HUES64 (cell line): ENCODE data around the gene INTS11.

ENCODE experiments used
- H3K27ac ChIP-seq: 2 replicates; pipeline ENCODE4 v1.7.0; 2013; ENCODE audit warnings: low read depth, low read length, inconsistent platforms
- H3K27me3 ChIP-seq: 2 replicates; pipeline ENCODE4 v1.6.1; 2013; ENCODE audit warnings: mild to moderate bottlenecking, low read length; ENCODE audit not compliant: insufficient read depth
- H3K36me3 ChIP-seq: 2 replicates; pipeline ENCODE4 v1.6.1; 2013; ENCODE audit warnings: mild to moderate bottlenecking, low read length; ENCODE audit not compliant: insufficient read depth
- H3K4me1 ChIP-seq: 2 replicates; pipeline ENCODE4 v1.6.1; 2013; ENCODE audit warnings: mild to moderate bottlenecking, low read length, moderate library complexity; ENCODE audit not compliant: insufficient read depth
- H3K4me3 ChIP-seq: 2 replicates; pipeline ENCODE4 v1.5.1; 2013; ENCODE audit warnings: mild to moderate bottlenecking, low read length, moderate library complexity
- H3K9ac ChIP-seq: 2 replicates; pipeline ENCODE4 v1.6.1; 2013; ENCODE audit warnings: mild to moderate bottlenecking, low read depth, low read length
- H3K9me3 ChIP-seq: 2 replicates; pipeline ENCODE4 v1.6.1; 2013; ENCODE audit warnings: low read depth, low read length; ENCODE audit not compliant: insufficient read depth
- WGBS: fragments of 150-250, 120-280 bp; methylation state at CpG from one replicate; pipeline ENCODE4 v1.1.7; 2013; ENCODE audit warnings: missing lambda C conversion rate; 5-methylcytosine and 5-hydroxymethylcytosine counted together

The INTS11 gene

DNA sequence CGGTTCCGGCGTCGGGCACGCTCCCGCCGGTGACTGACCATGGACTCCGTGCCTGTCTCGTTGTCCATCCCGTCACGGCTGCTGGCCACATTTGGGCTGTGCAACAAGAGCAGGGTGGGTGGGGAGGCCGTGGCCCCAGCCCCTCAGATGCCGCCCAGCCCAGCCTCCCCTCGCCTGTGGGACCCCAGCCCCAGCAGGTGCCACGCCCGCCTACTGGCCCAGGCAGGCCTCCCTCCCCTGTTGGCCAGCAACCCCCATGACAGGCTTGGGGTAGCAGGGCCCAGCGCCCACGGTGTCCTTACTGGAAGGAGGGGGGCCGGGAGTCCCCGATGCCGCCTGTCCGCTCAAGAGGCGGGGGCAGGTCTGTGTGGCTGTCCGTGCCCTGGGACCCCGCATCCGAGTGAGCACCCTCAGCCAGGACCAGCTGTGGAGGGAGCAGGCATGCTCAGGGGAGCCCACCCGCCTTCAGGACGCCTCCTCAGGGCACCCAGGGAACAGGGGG is 17.7 kb upstream of the INTS11 start:
- Histone ChIP-seq H3K9ac (no peak overlapping the region), H3K27me3 (no peaks in the 10 kb centered on the region), H3K9me3 (no peaks in the 10 kb centered on the region), H3K4me3 (no peak overlapping the region), H3K4me1 (no peaks in the 10 kb centered on the region), H3K36me3 (peaks cover 31% of the 10 kb centered on the region), H3K27ac (no peak overlapping the region)
- 96% methylated on average over 28 of the region's 28 CpGs for WGBS

- Histone ChIP-seq H3K9ac (no peak overlapping the region), H3K36me3 (peaks cover 31% of the 10 kb centered on the region), H3K27ac (no peak overlapping the region), H3K4me3 (no peak overlapping the region), H3K4me1 (no peaks in the 10 kb centered on the region), H3K9me3 (no peaks in the 10 kb centered on the region), H3K27me3 (no peaks in the 10 kb centered on the region)
- 96% methylated on average over 17 of the region's 17 CpGs for WGBS
Observed at GRCh38 chr1:1341549-1342021, 17.1 kb upstream of the INTS11 start.

DNA sequence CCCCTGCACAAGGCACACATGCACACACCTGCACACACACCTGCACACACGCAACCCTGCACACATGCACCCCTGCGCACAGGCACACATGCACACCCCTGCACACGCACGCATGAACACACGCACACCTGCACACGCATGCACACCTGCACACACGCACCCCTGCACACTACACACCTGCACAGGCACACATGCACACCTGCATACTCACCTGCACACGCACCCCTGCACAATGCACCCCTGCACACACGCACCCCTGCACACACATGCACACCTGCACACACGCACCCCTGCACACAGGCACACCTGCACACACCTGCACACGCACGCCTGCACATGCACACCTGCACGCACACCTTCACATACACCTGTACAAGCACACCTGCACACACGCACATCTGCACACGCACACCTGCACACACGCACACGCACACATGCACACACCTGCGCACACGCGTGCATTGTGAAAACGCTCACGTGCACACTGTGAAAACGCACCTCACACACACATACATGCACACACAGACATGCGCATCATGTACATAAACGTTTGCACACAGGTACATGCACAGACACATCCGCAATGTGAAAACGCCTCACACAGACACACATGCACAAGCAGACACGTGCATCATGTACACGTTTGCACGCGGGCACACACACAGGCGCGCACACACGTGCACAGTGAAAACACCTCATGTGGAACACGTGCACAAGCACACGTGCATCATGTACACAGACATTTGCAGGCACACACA is 16.5 kb upstream of the INTS11 start:
- H3K27me3 ChIP-seq, result no peaks in the 10 kb centered on the region
- H3K4me1 ChIP-seq, result no peaks in the 10 kb centered on the region
- H3K27ac ChIP-seq, result no peak overlapping the region
- no peak overlapping the region for H3K9ac ChIP-seq
- no peaks in the 10 kb centered on the region for H3K9me3 ChIP-seq
- 94% methylated on average over 36 of the region's 36 CpGs for WGBS
- no peak overlapping the region for H3K4me3 ChIP-seq
- peaks cover 31% of the 10 kb centered on the region for H3K36me3 ChIP-seq

GRCh38 chr1:1340185-1340584 is 15.7 kb upstream of the INTS11 start:
- Histone ChIP-seq H3K4me1 (no peaks in the 10 kb centered on the region), H3K27ac (no peak overlapping the region), H3K27me3 (no peaks in the 10 kb centered on the region), H3K4me3 (no peak overlapping the region), H3K36me3 (peaks cover 31% of the 10 kb centered on the region), H3K9me3 (no peaks in the 10 kb centered on the region), H3K9ac (no peak overlapping the region)
- WGBS, result 94% methylated on average over 23 of the region's 23 CpGs

- no peaks in the 10 kb centered on the region for H3K9me3 ChIP-seq
- no peaks in the 10 kb centered on the region for H3K27me3 ChIP-seq
- H3K4me3 ChIP-seq, result no peak overlapping the region
- 94% methylated on average over 36 of the region's 36 CpGs for WGBS
- peaks cover 31% of the 10 kb centered on the region for H3K36me3 ChIP-seq
- no peaks in the 10 kb centered on the region for H3K4me1 ChIP-seq
- no peak overlapping the region for H3K27ac ChIP-seq
- no peak overlapping the region for H3K9ac ChIP-seq
Observed at GRCh38 chr1:1338278-1338677, 13.8 kb upstream of the INTS11 start.

DNA sequence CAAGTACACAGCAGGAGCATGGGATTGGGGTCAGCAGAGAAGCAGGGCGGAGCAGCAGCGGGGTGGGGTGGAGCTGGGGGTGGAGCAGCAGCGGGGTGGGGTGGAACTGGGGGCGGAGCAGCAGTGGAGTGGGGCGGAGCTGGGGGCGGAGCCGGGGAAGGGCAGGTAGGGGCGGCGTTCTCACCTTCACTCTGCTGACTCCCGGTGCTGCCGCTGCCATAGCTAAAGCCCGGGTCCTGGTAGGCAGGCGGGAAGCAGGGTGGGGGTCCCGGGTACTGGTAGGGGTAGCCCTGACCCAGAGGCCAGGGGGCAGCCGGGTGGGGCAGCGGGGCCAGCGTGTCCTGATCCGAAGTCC is 13.3 kb upstream of the INTS11 start:
- 73% methylated on average over 18 of the region's 18 CpGs for WGBS
- Histone ChIP-seq H3K9me3 (no peaks in the 10 kb centered on the region), H3K4me3 (no peak overlapping the region), H3K27me3 (no peaks in the 10 kb centered on the region), H3K36me3 (peaks cover 31% of the 10 kb centered on the region), H3K27ac (no peak overlapping the region), H3K9ac (no peak overlapping the region), H3K4me1 (no peaks in the 10 kb centered on the region)

DNA sequence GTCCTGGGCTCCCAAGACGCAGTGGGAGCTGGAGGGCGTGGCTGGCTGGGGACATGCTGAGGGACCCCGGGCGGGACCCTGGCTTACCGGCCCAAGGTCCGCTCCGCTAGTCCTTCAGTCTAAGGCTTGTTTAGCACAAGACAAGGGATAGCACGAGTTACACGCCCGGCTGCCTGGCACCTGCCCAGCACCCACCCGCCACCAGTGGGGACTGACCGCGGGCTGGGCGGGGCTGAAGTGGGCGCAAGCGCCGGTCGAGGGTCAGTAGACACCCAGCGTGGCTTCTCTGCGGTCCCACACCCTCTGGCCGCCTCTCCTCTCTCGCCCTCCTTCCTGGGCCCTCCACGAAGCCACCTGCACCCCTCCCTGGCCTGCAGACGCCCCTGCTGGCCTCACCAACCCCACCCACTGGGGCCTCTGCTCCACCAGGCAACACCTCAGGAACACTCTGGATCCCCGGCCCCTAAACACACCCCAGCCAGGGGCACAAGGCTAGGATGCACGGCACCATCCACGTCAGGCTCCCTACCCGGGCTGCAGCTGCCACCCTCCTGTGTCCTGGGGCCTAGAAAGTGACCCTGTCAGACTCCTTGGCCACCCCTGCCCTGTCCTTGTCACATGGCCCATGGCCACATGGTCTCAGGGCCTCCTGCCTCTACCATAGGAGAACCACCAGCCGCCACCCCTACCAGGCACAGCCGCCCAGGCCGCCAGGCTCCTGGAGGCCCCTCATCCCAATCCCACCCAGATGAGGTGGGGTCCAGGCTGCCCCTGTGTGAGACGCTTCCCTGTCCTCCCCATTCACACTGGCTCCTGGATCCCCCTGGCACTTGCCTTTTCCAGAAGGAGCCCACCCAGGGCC is 12.7 kb upstream of the INTS11 start:
- Histone ChIP-seq H3K36me3 (peaks cover 31% of the 10 kb centered on the region), H3K27ac (no peak overlapping the region)
- 95% methylated on average over 32 of the region's 32 CpGs for WGBS

DNA sequence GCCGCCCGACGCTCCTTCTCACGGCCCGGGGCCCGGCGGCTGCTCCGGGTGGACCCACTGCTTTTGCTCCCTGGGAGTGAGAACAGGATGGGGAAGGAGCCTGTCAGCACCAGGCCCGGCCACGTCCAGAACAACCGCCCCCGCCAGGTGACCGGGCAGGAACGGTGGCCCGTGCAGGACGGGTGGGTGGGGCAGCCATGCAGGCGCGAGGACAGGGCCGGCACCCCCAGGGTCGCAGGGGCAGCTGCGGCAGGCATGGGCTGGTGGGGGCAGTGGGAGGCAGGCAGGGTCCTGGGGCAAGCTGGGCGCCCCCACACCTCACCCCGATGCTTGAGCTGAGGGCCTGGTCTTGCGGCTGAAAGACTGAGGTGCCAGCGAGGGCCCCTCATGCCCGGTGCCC is 12.0 kb upstream of the INTS11 start:
- Histone ChIP-seq H3K4me3 (no peak overlapping the region), H3K9ac (no peak overlapping the region), H3K4me1 (no peaks in the 10 kb centered on the region), H3K36me3 (peaks cover 27% of the 10 kb centered on the region), H3K27me3 (no peaks in the 10 kb centered on the region), H3K9me3 (no peaks in the 10 kb centered on the region), H3K27ac (no peak overlapping the region)
- WGBS, result 95% methylated on average over 26 of the region's 26 CpGs

More for the DNA sequence above, 12.7 kb upstream of the INTS11 start:
- Histone ChIP-seq H3K9me3 (no peaks in the 10 kb centered on the region), H3K4me3 (no peak overlapping the region), H3K4me1 (no peaks in the 10 kb centered on the region), H3K27me3 (no peaks in the 10 kb centered on the region), H3K9ac (no peak overlapping the region)

DNA sequence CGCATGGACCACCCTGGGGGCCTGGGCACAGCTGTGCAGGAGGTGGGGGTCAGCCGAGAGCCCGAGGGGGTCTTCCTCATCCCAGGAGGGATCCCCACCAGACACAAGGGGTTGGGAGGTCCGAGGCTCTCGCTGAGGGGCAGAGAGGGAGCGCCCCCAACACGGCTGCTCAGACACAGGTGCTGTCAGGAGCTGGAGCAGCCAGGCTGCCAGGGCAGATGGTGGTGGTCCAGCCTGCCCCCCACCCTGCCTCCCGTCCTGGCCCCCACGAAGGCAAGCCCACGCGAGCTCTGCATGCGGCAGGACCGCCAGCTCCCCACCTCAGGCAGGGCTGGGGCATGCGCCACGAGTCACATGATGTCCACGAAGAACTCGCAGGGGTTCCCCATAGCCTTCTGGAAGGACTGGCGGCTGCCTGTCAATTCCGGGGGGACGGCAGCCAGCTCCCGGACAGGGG is 11.4 kb upstream of the INTS11 start:
- Histone ChIP-seq H3K4me1 (no peaks in the 10 kb centered on the region), H3K9ac (no peak overlapping the region)
- 95% methylated on average over 21 of the region's 21 CpGs for WGBS

GRCh38 chr1:1335283-1335682 is 10.8 kb upstream of the INTS11 start:
- Histone ChIP-seq H3K36me3 (peaks cover 16% of the 10 kb centered on the region), H3K4me1 (no peaks in the 10 kb centered on the region), H3K27ac (no peak overlapping the region), H3K27me3 (no peaks in the 10 kb centered on the region), H3K9me3 (no peaks in the 10 kb centered on the region), H3K9ac (no peak overlapping the region), H3K4me3 (no peak overlapping the region)
- 93% methylated on average over 16 of the region's 16 CpGs for WGBS

More for the DNA sequence above, 11.4 kb upstream of the INTS11 start:
- H3K9me3 ChIP-seq, result no peaks in the 10 kb centered on the region
- no peak overlapping the region for H3K27ac ChIP-seq
- H3K36me3 ChIP-seq, result peaks cover 20% of the 10 kb centered on the region
- H3K27me3 ChIP-seq, result no peaks in the 10 kb centered on the region
- H3K4me3 ChIP-seq, result no peak overlapping the region

GRCh38 chr1:1334835-1335234 is 10.4 kb upstream of the INTS11 start:
- H3K36me3 ChIP-seq, result peaks cover 16% of the 10 kb centered on the region
- H3K4me1 ChIP-seq, result no peaks in the 10 kb centered on the region
- no peaks in the 10 kb centered on the region for H3K27me3 ChIP-seq
- H3K27ac ChIP-seq, result no peak overlapping the region
- WGBS, result 66% methylated on average over 11 of the region's 11 CpGs
- H3K9ac ChIP-seq, result no peak overlapping the region
- H3K4me3 ChIP-seq, result no peak overlapping the region
- H3K9me3 ChIP-seq, result no peaks in the 10 kb centered on the region
